Gastrocnemius medialis (tissue), 4 donors: ENCODE measurements around the gene SOCS2. TPM values are rescaled to one million over a fixed set of nuclear protein-coding genes. Genes with fewer than 3 reads are reported as not detected.

Experiments
- ATAC-seq, 2 donors: fragments of 150-250 bp; one replicate each; pipeline ENCODE4 v1.9.1; 2016
- DNase-seq, 2 donors: peaks; one replicate each; pipeline ENCODE4 v3.0.0-alpha.2; 2019
- H3K27ac ChIP-seq, 4 donors: fragments of 200-600 bp; sonication (generic); 1 replicate in 1 of 4; 2 replicates in 3 of 4; pipeline ENCODE4 v1.5.1; 2016 to 2018; ENCODE audit warnings: mild to moderate bottlenecking in 2 of 4, moderate library complexity in 1 of 4
- H3K27me3 ChIP-seq, 3 donors: fragments of 200-600 bp; sonication (generic) in 2 of 3; 1 replicate in 1 of 3; 2 replicates in 2 of 3; pipeline versions ENCODE4 v1.5.1 to v1.6.0; 2016 to 2019; ENCODE audit warnings: mild to moderate bottlenecking in 1 of 3, moderate library complexity in 1 of 3
- H3K36me3 ChIP-seq, 2 donors: fragments of 200-600 bp; sonication (generic) in 1 of 2; one replicate each; pipeline ENCODE4 v1.5.1; 2017 to 2018
- H3K4me1 ChIP-seq, 2 donors: fragments of 200-600 bp; sonication (generic) in 1 of 2; one replicate each; pipeline ENCODE4 v1.5.1; 2016 to 2017; ENCODE audit warnings: mild to moderate bottlenecking in 2 of 2
- H3K4me3 ChIP-seq, 4 donors: fragments of 200-600 bp; sonication (generic) in 3 of 4; 1 replicate in 1 of 4; 2 replicates in 3 of 4; pipeline ENCODE4 v1.5.1; 2016 to 2019; ENCODE audit warnings: mild to moderate bottlenecking in 2 of 4
- H3K9me3 ChIP-seq, 3 donors: fragments of 200-600 bp; sonication (generic) in 2 of 3; 1 replicate in 1 of 3; 2 replicates in 2 of 3; pipeline ENCODE4 v1.5.1; 2016 to 2019
- POLR2A ChIP-seq, 2 donors: fragments of 450-650 bp; IDR thresholded peaks; one replicate each; pipeline ENCODE4 v1.6.1; 2017; ENCODE audit warnings: antibody characterized with exemption in 2 of 2, mild to moderate bottlenecking in 2 of 2, moderate library complexity in 2 of 2
- in situ Hi-C, 4 donors: fragments of 200-750 bp; cut with MboI; loops; one replicate each; pipeline versions ENCODE4 v1.15.0 to v1.8.0; 2017; ENCODE audit warnings: low sequenced_read_pairs in 4 of 4
- intact Hi-C: fragments of 100-400 bp; cut with DNase I; formaldehyde crosslinking; loops from one replicate; pipeline ENCODE4 v1.15.1; 2023; ENCODE audit warnings: low total_unique reads
- total RNA-seq, 4 donors: library from RNA; depleted of rRNA; stranded (reverse); fragments of >200 nt; gene quantifications; one replicate each; pipeline versions ENCODE4 v1.1.0 to v1.2.3, GENCODE V29; 2016
- TF ChIP-seq, protein P1 (sequence below), 5 experiments: fragments of 450-650 bp in 3 of 5; fragments of 200-600 bp in 2 of 5; sonication (generic) in 2 of 5; IDR thresholded peaks in 4 of 5; conservative IDR thresholded peaks in 1 of 5; 1 replicate in 4 of 5; 2 replicates in 1 of 5; pipeline ENCODE4 v1.5.1; 2016 to 2019; ENCODE audit warnings: antibody characterized with exemption in 5 of 5, mild to moderate bottlenecking in 3 of 5, moderate library complexity in 3 of 5

The SOCS2 gene
- 10 to 100 TPM in 1 of 4 donors, 1 to 10 TPM in 3; 4.3 to 14.9 (median 5.3) TPM for total RNA-seq

GRCh38 chr12:93571925-93572711, at the start of gene SOCS2:
Gene SOCS2, plus strand, starts transcription at chr12:93572675. Its CDS starts 223 bp downstream, at chr12:93572898.
- peaks cover 5 to 28% of the 10 kb centered on the region in 2 donors for H3K4me1 ChIP-seq
- in situ Hi-C loops, result loop anchor here in 3 of 4 donors (10.0 to 25.0 kb wide), 3 partner anchors 103 to 415 kb away; partner anchors contain the start of gene CRADD (in 2 of the 3)
- H3K27me3 ChIP-seq, result peaks cover 11 to 28% (median 18%) of the 10 kb centered on the region in 3 donors

DNA sequence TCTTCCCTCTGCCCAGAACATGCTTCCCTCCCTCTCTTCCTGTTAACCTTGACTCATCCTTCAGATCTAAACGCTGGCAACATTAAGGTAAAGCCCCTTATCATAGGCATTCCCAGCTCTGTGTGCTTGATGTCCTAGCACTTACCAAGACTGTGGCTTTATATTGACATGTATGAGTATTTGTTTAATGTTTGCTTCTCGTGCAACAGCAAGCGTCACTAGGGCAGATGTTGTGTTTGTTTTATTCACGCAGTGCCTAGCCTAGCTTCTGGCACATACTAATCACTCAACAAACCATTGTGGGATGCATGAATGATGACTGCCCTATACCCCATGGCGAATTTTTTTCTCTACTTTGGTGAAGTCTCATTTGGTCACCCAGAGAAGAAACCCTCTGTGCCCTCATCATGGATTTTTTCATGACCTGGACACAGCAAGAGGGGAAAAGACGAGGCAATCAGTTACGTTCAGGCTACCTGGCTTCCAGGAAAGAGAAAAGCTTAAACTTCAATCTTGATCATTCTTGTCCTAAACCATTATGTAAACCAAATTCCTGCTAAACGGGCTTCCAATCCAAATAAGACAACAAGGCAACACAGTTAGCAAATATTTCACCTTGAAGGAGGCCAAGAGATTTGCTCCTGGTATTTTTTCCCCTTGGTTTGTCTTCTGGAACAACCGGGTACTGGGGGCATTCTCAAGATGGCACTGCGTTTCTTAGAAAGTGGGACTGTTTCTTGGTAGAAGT, 47.9 kb upstream of the SOCS2 start:
- Histone ChIP-seq H3K27me3 (no peaks in the 10 kb centered on the region), H3K36me3 (no peaks in the 10 kb centered on the region), H3K9me3 (no peaks in the 10 kb centered on the region), H3K4me1 (no peaks in the 10 kb centered on the region), H3K4me3 (no peak overlapping the region), H3K27ac (no peak overlapping the region)
- no peak for TF ChIP-seq POLR2A (IDR thresholded peaks at IDR 0.05)
- TF ChIP-seq, protein P1, sequence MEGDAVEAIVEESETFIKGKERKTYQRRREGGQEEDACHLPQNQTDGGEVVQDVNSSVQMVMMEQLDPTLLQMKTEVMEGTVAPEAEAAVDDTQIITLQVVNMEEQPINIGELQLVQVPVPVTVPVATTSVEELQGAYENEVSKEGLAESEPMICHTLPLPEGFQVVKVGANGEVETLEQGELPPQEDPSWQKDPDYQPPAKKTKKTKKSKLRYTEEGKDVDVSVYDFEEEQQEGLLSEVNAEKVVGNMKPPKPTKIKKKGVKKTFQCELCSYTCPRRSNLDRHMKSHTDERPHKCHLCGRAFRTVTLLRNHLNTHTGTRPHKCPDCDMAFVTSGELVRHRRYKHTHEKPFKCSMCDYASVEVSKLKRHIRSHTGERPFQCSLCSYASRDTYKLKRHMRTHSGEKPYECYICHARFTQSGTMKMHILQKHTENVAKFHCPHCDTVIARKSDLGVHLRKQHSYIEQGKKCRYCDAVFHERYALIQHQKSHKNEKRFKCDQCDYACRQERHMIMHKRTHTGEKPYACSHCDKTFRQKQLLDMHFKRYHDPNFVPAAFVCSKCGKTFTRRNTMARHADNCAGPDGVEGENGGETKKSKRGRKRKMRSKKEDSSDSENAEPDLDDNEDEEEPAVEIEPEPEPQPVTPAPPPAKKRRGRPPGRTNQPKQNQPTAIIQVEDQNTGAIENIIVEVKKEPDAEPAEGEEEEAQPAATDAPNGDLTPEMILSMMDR (IDR thresholded peaks at IDR 0.05 in 4 of 5, conservative IDR thresholded peaks at IDR 0.05 in 1 of 5), result no peak
- in situ Hi-C loops (no loop called here), intact Hi-C loops (no loop called here)
- DNase-seq, result no peak
- no peak for ATAC-seq

More at GRCh38 chr12:93571925-93572711, at the start of gene SOCS2:
- intact Hi-C loops, result loop anchor here (2.0 to 10.0 kb wide), 4 partner anchors 19 to 503 kb away; no protein-coding TSS in a partner anchor
- ATAC-seq, result no peak
- peak within 1 kb of the TSS; percentile 76 to 89 (median 83) for H3K27ac ChIP-seq
- H3K36me3 ChIP-seq, result no peaks in the 10 kb centered on the region
- TF ChIP-seq, protein P1 (IDR thresholded peaks at IDR 0.05 in 4 of 5, conservative IDR thresholded peaks at IDR 0.05 in 1 of 5), result no peak
- no peaks in the 10 kb centered on the region for H3K9me3 ChIP-seq
- peak within 1 kb of the TSS; percentile 77 to 96 (median 85) for H3K4me3 ChIP-seq
- no peak for DNase-seq

- DNase-seq (no peak), ATAC-seq (no peak)
- Histone ChIP-seq H3K27ac (no peak overlapping the region), H3K9me3 (no peaks in the 10 kb centered on the region), H3K4me1 (no peaks in the 10 kb centered on the region), H3K36me3 (no peaks in the 10 kb centered on the region), H3K4me3 (no peak overlapping the region), H3K27me3 (no peaks in the 10 kb centered on the region)
- no peak for TF ChIP-seq POLR2A (IDR thresholded peaks at IDR 0.05)
- TF ChIP-seq, protein P1 (IDR thresholded peaks at IDR 0.05 in 4 of 5, conservative IDR thresholded peaks at IDR 0.05 in 1 of 5), result no peak
- in situ Hi-C loops, result no loop called here
- intact Hi-C loops, result no loop called here
Measured at GRCh38 chr12:93526786-93527428, 45.6 kb upstream of the SOCS2 start.

DNA sequence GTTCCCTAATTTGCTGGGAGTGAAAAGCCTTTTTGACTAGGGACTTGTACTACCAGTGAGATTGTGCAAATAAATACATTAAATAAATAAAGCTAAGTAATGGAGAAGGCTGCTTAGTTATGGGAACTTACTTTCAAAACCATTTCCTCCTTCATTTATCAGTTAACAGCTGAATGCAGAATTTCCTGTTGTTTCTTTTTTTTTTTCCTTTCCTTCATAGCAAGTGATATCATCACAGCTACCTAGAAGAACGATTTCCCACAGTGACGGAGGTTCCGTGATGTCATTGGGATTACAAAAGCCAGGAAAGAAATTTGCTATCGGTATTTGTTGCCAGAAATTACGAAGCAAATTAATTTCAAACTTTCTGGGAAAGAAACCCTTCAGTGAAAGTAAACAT, 42.1 kb upstream of the SOCS2 start:
- no peaks in the 10 kb centered on the region for H3K9me3 ChIP-seq
- TF ChIP-seq, protein P1 (IDR thresholded peaks at IDR 0.05 in 4 of 5, conservative IDR thresholded peaks at IDR 0.05 in 1 of 5), result no peak
- TF ChIP-seq POLR2A (IDR thresholded peaks at IDR 0.05), result no peak

More for the DNA sequence above, 42.1 kb upstream of the SOCS2 start:
- Histone ChIP-seq H3K4me1 (no peaks in the 10 kb centered on the region), H3K4me3 (no peak overlapping the region), H3K27ac (no peak overlapping the region), H3K27me3 (no peaks in the 10 kb centered on the region), H3K36me3 (no peaks in the 10 kb centered on the region)
- ATAC-seq, result no peak
- in situ Hi-C loops, result no loop called here
- intact Hi-C loops, result no loop called here
- DNase-seq, result no peak
